GM19240 (cell line): Measurements from ENCODE around the gene CD200.

Experiments
- DNase-seq: peaks from one replicate; pipeline ENCODE4 v3.0.0; 2011; ENCODE audit warnings: low spot score; ENCODE audit not compliant: insufficient read length

The CD200 gene

GRCh38 chr3:112333002-112333380 lies at the start of gene CD200:
CD200 (plus strand) TSS chr3:112333156; CDS start chr3:112333213, 57 bp downstream.
- no peak for DNase-seq

DNA sequence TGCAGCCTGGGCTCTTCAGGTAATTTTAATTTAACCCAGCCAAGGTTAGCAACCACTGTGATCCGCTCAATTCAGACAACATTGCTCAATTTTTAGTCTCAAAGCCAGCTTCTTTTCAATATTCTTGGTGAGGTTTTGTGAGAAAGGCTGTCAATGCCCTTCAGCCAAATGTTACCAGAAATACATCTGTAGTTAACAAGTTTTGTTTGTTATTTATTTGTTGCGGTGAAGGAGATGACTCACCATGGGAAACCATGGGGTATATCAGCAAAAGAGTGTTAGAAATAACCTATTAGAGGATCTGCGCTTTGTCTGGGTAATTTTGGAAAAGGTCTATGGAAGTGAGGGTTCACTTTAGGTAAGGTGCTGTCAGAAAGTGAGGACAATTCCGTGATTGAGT lies 43.9 kb upstream of the CD200 start:
- DNase-seq, result no peak

DNA sequence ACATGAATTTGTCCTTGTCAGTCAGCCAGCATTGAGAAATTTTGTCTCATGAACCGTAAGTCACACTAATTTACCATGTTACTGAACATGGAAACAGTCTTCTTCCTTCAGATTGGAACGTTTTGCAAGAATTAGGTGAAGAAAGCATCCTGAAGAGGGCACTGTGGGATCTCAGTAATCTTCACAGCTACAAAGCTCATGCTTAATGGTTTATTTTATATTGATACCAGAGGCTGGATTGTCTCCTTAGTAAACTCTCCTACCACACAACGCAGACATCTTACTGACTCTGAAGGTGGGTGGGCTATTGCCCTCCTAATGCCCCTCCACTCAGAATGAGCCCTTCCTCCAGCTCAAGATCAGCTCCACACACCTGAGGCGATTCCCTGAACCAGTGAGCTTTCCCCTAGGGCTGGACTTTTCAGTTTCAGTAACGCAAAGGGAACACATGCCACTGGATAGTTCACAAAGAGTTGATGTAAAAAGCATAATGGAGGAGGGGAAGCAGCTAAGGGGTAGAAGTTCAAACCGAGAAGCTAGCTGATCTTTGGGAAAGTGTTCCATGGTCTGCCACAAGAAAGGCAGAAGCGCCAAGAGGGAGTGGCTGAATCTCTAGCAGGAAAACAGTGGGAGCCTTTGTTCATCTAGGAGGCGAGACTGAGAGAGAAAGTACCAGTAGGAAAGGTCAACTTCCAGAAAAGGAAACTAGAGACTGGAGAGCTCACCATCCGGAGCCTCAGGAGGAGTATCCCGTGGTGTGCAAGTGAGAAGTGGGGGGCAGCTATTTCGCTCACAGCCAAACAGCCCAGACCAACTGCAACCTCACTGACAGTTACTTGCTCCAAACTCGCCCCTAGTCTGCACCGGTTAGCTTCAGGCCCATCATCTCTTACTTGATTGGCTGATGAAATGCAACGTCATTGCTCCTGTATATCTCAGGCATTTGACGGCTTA lies 39.3 kb upstream of the CD200 start, which contains the start of gene SLC9C1:
Gene SLC9C1, minus strand, starts transcription at position 849 of the 954 bp plus-strand sequence. CDS start 7,425 bp downstream, outside the sequence.
- no peak for DNase-seq

DNA sequence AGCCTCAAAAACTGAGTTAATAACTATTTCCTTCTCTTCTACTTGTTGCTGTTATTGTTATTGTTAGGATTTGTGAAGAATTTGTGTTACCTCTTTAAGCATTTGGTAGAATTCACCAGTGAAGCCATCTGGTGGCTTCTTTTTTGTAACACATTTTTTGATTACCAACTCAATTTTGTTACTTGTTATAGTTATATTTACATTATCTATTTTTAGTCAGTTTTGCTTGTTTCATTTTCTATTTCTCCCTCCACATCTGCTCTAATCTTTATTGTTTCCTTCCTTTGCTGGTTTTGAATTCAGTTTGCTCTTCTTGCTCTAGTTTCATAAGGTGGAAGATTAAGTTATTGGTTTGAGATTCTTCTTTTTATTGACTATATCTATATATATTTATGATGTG lies 35.2 kb upstream of the CD200 start:
- no peak for DNase-seq

- DNase-seq, result no peak
Measured at GRCh38 chr3:112298781-112299180, 34.2 kb upstream of the CD200 start.

- no peak for DNase-seq
Measured at GRCh38 chr3:112302150-112302830, 30.7 kb upstream of the CD200 start.

GRCh38 chr3:112302881-112303763 lies 29.8 kb upstream of the CD200 start:
- no peak for DNase-seq

DNA sequence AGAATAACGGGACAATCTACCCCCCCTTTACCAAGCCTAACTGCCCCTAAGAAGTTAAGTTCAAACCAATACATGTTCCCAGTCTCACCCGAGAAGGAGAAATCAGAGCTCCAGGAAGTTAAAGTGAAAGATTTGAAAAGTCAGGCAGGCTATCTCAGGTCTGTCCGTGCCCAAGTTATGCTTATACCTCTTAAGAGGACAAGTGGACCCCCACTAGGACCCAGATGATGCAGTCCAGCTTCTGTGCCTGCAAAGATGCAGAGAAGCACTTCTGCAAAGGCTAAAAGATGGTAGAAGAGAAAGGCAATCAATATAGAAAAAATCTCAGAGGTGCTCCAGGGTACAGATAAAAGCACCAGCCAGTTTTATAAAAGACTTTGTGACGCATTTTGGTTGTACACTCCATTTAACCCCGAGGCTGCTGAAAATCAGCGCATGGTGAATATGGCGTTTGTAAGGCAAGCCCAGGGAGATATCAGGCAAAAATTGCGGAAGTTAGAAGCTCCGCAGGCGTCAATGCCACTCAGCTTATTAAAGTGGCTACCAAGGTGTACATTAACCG lies 29.1 kb upstream of the CD200 start:
- no peak for DNase-seq

GRCh38 chr3:112304611-112305010 lies 28.3 kb upstream of the CD200 start:
- no peak for DNase-seq

- DNase-seq, result no peak
Measured at GRCh38 chr3:112306825-112307224, 26.1 kb upstream of the CD200 start.

DNA sequence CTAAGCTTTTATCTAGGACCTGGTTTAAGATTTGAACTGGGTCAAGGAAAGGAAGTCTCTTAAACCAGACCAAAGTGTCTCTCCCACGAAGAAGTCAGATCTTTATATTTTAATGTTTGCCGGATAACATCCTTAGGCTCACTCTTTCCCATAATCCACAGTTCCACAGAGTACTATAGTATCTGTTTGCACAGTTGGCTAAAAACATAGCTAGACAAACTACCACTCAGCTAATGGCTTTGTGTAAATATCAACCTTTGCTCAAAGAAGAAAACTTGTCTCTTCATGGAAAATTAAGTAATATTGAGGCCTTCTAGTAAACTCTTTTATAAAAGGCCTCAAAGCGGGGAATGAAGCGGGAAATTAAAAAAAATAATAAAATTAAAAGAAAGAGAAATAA lies 25.4 kb upstream of the CD200 start:
- no peak for DNase-seq

GRCh38 chr3:112308151-112308911 lies 24.6 kb upstream of the CD200 start:
- DNase-seq, result no peak

DNA sequence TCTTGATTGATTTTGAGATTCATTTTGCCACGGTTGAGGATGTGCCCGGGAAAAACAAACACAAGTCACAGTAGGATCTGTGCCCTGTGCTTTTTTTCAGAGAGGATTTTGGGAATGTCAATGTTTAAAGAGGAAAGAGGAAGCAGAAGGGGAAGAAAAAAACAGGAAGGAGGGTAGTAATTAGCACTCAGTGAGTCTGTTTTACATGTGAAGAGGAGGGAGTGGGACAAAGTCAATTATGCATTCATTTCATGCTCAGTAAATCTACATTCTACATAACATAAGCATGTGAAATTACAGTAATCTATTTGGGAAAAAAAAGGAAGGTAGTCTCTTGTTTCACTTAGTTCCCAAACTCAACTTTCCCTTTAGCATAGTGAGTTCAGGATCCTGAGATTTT lies 18.3 kb upstream of the CD200 start:
- no peak for DNase-seq

DNA sequence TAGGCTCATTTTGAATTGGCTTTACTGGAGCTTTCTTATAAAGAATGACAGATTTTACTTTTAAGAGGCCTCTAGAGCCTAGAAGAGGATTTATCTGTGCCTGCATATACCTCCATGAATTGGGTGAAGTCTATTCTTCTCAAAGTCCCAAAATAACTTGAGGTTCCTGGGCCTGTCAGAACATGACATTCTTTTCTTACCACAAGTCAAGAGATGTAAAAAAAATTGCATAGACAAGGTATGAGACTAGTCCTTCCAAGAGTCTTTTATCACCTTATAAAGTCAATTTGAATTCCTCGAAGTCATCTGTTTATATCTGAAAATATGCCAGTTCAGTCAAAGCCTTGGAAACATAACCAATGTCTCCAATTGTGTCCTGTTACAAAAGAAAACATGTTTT lies 17.2 kb upstream of the CD200 start:
- DNase-seq, result no peak

DNA sequence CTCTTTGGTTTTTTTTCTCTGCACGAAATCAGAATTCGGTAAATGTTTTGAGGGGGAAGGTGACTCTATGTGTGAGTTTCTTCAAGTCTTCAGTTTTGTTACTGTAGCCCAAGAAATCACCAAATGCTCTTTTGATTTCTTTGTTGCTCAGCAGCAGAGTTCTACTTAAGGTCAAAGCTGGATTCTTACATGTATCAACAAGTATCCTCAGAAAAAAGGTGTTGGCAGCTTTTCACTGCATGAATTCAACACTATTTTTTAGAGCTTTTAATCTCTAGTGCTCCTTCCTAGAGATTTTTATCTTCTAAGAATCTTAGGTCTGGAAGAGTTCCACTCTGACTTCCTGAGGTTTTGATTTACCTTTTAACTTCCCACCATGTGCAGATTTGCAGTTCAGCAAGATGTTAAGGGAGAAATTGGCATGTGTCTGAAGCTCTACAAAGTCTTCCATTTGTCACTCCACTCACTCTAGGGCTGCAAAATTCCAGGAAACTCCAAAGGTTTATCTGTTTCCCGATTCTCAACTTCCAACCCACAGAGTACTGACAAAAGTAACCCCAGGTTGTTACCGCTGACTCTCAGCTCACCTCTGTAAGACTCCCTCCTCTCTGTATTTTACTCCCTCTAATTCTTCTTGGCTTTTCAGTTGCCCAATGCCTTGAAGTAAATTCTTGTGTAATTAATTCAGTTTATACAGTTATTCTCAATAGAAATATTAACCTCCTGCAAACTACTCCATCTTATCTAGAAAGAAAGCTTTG lies 13.3 kb upstream of the CD200 start:
- no peak for DNase-seq

GRCh38 chr3:112320691-112321090 lies 12.3 kb upstream of the CD200 start:
- DNase-seq, result no peak

DNA sequence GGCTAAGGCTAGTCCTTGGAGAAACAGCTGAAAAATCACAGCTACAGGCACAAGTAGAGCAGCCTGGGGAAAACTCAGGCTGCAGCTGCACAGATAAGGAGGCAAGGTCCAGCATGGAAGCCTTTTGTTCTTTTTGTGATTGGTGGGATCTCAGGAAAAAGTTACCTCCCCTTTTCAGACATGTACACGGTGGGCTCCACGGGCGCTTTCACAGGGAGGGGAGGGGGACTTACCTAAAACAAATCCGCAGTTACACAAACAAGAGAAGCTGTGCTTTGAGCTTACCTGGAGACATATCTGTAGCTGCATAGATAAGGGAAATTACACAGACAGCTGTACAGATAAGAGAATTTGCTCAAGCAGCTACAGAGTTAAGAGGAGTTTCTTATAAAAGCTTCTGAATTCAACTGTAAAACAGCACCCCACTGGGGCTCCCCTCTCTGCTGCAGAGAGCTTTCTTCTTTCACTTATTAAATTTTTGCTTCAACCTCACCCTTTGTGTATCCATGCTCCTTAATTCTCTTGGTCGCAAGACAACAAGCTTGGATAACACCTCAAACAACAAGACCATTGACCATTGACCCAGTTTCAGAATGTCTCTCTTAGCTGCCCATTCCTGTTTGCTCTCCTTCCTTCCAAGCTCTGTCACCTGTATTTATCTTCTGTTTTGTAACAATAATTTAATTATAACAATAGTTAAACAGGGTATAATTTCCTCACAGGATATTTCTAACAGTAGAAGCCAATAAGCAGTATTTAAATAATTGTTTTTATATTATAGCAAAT lies 10.9 kb upstream of the CD200 start:
- no peak for DNase-seq

DNA sequence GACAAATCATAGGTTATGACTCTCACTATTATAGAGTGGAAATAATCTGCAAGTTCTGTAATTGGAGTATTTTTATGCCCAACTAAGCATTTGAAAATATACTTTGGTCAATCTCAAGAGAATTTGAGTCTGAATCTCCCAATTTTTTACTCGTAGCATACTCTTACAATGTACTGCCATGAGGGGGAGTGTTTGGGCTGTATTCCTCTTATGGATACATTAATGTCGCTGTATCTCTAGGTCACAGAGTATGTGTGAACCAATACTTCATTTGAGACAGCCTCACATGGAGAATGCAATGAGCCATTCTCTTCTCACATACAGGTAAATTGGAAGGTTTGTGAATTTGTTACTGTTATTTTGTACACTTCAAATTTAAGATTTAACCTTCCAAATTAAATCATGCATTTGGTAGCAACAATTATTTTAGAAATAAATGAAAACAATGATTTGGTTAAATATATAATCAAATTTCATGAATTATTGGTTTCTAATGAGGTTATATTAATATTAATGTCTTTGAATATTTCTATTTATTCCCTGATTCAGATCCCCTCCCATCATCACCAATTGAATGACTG lies 5.5 kb upstream of the CD200 start:
- DNase-seq, result no peak

- no peak for DNase-seq
Measured at GRCh38 chr3:112331851-112332250, 1.1 kb upstream of the CD200 start.
